ENCODE measurements around the gene B4GALNT3.
A peak's percentile ranks its signal among the peaks of the same experiment; 100 is the strongest.

B4GALNT3 gene

DNA sequence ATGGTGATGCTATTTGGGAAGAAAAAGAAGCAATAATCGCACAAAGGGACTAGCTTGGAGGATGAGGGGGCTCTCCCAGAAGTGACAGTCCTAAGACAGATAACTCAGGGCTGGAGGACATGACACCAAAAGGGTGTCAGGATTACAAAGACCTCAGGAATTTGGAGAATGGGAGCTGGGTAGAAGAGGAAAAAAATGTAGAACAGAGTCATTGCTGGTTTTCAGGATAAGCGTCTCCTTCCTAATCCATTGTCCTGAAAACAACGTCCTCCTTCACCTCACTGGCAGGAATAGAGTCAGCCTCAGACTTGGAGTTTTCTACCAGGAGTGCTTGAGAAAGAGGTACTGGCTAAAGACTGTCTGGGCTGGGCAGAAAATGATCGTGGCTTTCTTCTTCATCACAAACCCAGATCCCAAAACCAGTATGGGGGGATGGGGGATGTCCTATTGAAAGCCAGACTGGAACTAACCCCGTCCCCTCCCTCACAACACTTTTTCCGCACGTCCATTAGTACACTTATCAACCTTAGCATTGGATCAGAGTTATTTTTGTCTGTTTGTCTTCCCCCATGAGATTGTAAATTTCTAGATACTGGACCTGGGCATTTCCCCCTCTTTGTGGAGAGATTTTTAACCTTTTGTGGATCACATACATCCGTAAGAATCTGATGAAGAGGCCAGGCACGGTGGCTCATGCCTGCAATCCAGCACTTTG, 14.3 kb downstream of the B4GALNT3 start:
- Histone ChIP-seq H2AFZ (ENCODE audit: low read depth, low read length) (no peak overlapping the region), H3K9me3 (ENCODE audit: control insufficient read depth, low read length) (no peaks in the 10 kb centered on the region), H2BK12ac (ENCODE audit: low read length in 2 of 2) (no peak overlapping the region), H3K79me1 (replicated peaks; ENCODE audit: low read length, poor library complexity, severe bottlenecking) (no peaks in the 10 kb centered on the region), H3K27me3 (ENCODE audit: control insufficient read depth in 1 of 2, insufficient read depth in 1 of 2, low read length in 2 of 2) (peaks cover 10 to 73% of the 10 kb centered on the region in 2 experiments), H3K27ac (ENCODE audit: low read length, poor library complexity, severe bottlenecking) (no peak overlapping the region), H3K4me3 (ENCODE audit: insufficient read depth in 1 of 2, low read depth in 1 of 2, low read length in 2 of 2) (no peak overlapping the region), H4K8ac (ENCODE audit: low read length) (no peak overlapping the region), H4K91ac (ENCODE audit: low read length) (no peak overlapping the region), H2BK120ac (ENCODE audit: low read depth, low read length) (no peak overlapping the region), H2BK15ac (ENCODE audit: low read depth, poor library complexity, severe bottlenecking) (no peak overlapping the region), H3K14ac (ENCODE audit: low read length in 2 of 2) (no peak overlapping the region), H3K9ac (ENCODE audit: low read length) (no peak overlapping the region), H3K4ac (ENCODE audit: low read depth in 1 of 2, low read length in 2 of 2) (no peak overlapping the region), H3K23ac (ENCODE audit: low read length in 2 of 2) (no peak overlapping the region), H3K18ac (ENCODE audit: low read depth in 1 of 2, low read length in 2 of 2) (no peak overlapping the region), H3K4me2 (ENCODE audit: low read length, poor library complexity, severe bottlenecking) (no peak overlapping the region), H2BK5ac (ENCODE audit: low read depth, low read length, poor library complexity, severe bottlenecking) (no peak overlapping the region), H3K36me3 (ENCODE audit: control insufficient read depth in 1 of 2, insufficient read depth in 2 of 2, low read depth in 1 of 2, low read length in 2 of 2) (no peaks in the 10 kb centered on the region), H3K4me1 (ENCODE audit: control insufficient read depth, insufficient read depth, low read depth, low read length) (peaks cover 1% of the 10 kb centered on the region), H2AK5ac (ENCODE audit: low read length, severe bottlenecking) (no peak overlapping the region)
- no peak for DNase-seq
- 87% methylated on average over 4 of the region's 9 CpGs for WGBS

DNA sequence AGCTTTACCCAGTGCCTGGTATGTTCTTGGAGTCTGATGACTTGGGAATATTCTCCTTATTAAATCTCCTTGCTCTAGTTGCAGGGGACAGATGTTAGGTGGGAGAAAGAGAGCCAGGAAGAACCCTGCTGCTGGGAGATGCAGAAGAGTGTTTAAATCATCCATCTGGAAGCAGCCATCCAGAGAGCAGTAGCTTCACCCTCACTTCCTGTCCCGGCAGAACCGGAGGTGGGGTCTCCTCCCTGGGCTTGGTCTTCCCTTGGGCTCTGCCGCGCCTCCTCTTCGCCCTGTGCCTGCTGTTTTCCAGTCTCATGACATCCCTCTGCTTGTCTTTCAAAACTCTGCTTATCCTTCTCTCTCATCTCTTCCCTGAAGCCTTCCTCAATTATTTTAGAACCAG, 15.5 kb downstream of the B4GALNT3 start:
- Histone ChIP-seq H3K27ac (ENCODE audit: low read length, poor library complexity, severe bottlenecking) (no peak overlapping the region), H2BK5ac (ENCODE audit: low read depth, low read length, poor library complexity, severe bottlenecking) (no peak overlapping the region), H3K4me1 (ENCODE audit: control insufficient read depth, insufficient read depth, low read depth, low read length) (peaks cover 1% of the 10 kb centered on the region), H2AFZ (ENCODE audit: low read depth, low read length) (no peak overlapping the region), H3K36me3 (ENCODE audit: control insufficient read depth in 1 of 2, insufficient read depth in 2 of 2, low read depth in 1 of 2, low read length in 2 of 2) (no peaks in the 10 kb centered on the region), H4K91ac (ENCODE audit: low read length) (no peak overlapping the region), H2BK12ac (ENCODE audit: low read length in 2 of 2) (no peak overlapping the region), H3K9ac (ENCODE audit: low read length) (no peak overlapping the region), H2AK5ac (ENCODE audit: low read length, severe bottlenecking) (no peak overlapping the region), H3K27me3 (ENCODE audit: control insufficient read depth in 1 of 2, insufficient read depth in 1 of 2, low read length in 2 of 2) (peaks cover 10 to 66% of the 10 kb centered on the region in 2 experiments), H3K4ac (ENCODE audit: low read depth in 1 of 2, low read length in 2 of 2) (no peak overlapping the region), H3K18ac (ENCODE audit: low read depth in 1 of 2, low read length in 2 of 2) (no peak overlapping the region), H3K9me3 (ENCODE audit: control insufficient read depth, low read length) (no peaks in the 10 kb centered on the region), H3K4me3 (ENCODE audit: insufficient read depth in 1 of 2, low read depth in 1 of 2, low read length in 2 of 2) (no peak overlapping the region), H4K8ac (ENCODE audit: low read length) (no peak overlapping the region), H3K14ac (ENCODE audit: low read length in 2 of 2) (no peak overlapping the region), H2BK120ac (ENCODE audit: low read depth, low read length) (no peak overlapping the region), H2BK15ac (ENCODE audit: low read depth, poor library complexity, severe bottlenecking) (no peak overlapping the region), H3K79me1 (replicated peaks; ENCODE audit: low read length, poor library complexity, severe bottlenecking) (no peaks in the 10 kb centered on the region), H3K23ac (ENCODE audit: low read length in 2 of 2) (no peak overlapping the region), H3K4me2 (ENCODE audit: low read length, poor library complexity, severe bottlenecking) (no peak overlapping the region)
- WGBS, result 67% methylated on average over 5 of the region's 5 CpGs
- no peak for DNase-seq

DNA sequence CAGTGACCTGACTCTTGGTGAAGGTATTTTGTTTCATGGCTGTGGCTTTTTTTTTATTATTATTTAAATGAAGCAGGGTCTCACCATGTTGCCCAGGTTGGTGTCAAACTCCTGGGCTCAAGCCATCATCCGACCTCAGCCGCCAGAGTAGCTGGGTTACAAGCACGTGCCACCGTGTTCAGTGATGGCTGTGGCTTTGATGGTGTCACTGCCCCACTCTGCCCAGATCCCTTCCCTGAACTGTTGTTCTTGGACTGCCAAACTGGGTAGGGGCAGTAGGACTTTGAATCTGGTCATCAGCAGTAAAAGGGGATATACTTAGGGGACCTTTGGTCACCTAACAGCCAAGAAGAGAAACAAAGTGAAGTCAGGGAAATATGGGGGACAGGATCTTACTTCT, 19.4 kb downstream of the B4GALNT3 start:
- Histone ChIP-seq H4K91ac (ENCODE audit: low read length) (no peak overlapping the region), H4K8ac (ENCODE audit: low read length) (no peak overlapping the region), H3K9ac (ENCODE audit: low read length) (no peak overlapping the region), H3K14ac (ENCODE audit: low read length in 2 of 2) (no peak overlapping the region), H2BK120ac (ENCODE audit: low read depth, low read length) (no peak overlapping the region), H2AK5ac (ENCODE audit: low read length, severe bottlenecking) (no peak overlapping the region), H2BK12ac (ENCODE audit: low read length in 2 of 2) (no peak overlapping the region), H3K27me3 (ENCODE audit: control insufficient read depth in 1 of 2, insufficient read depth in 1 of 2, low read length in 2 of 2) (peaks cover 28 to 71% of the 10 kb centered on the region in 2 experiments), H3K36me3 (ENCODE audit: control insufficient read depth in 1 of 2, insufficient read depth in 2 of 2, low read depth in 1 of 2, low read length in 2 of 2) (no peaks in the 10 kb centered on the region), H3K9me3 (ENCODE audit: control insufficient read depth, low read length) (no peaks in the 10 kb centered on the region), H3K4me3 (ENCODE audit: insufficient read depth in 1 of 2, low read depth in 1 of 2, low read length in 2 of 2) (no peak overlapping the region), H3K27ac (ENCODE audit: low read length, poor library complexity, severe bottlenecking) (no peak overlapping the region), H3K4me1 (ENCODE audit: control insufficient read depth, insufficient read depth, low read depth, low read length) (peaks cover 11% of the 10 kb centered on the region), H2AFZ (ENCODE audit: low read depth, low read length) (no peak overlapping the region), H3K4me2 (ENCODE audit: low read length, poor library complexity, severe bottlenecking) (no peak overlapping the region), H2BK5ac (ENCODE audit: low read depth, low read length, poor library complexity, severe bottlenecking) (no peak overlapping the region), H3K18ac (ENCODE audit: low read depth in 1 of 2, low read length in 2 of 2) (no peak overlapping the region), H3K79me1 (replicated peaks; ENCODE audit: low read length, poor library complexity, severe bottlenecking) (no peaks in the 10 kb centered on the region), H3K4ac (ENCODE audit: low read depth in 1 of 2, low read length in 2 of 2) (no peak overlapping the region), H3K23ac (ENCODE audit: low read length in 2 of 2) (no peak overlapping the region), H2BK15ac (ENCODE audit: low read depth, poor library complexity, severe bottlenecking) (no peak overlapping the region)
- 93% methylated on average over 4 of the region's 4 CpGs for WGBS
- no peak for DNase-seq

DNA sequence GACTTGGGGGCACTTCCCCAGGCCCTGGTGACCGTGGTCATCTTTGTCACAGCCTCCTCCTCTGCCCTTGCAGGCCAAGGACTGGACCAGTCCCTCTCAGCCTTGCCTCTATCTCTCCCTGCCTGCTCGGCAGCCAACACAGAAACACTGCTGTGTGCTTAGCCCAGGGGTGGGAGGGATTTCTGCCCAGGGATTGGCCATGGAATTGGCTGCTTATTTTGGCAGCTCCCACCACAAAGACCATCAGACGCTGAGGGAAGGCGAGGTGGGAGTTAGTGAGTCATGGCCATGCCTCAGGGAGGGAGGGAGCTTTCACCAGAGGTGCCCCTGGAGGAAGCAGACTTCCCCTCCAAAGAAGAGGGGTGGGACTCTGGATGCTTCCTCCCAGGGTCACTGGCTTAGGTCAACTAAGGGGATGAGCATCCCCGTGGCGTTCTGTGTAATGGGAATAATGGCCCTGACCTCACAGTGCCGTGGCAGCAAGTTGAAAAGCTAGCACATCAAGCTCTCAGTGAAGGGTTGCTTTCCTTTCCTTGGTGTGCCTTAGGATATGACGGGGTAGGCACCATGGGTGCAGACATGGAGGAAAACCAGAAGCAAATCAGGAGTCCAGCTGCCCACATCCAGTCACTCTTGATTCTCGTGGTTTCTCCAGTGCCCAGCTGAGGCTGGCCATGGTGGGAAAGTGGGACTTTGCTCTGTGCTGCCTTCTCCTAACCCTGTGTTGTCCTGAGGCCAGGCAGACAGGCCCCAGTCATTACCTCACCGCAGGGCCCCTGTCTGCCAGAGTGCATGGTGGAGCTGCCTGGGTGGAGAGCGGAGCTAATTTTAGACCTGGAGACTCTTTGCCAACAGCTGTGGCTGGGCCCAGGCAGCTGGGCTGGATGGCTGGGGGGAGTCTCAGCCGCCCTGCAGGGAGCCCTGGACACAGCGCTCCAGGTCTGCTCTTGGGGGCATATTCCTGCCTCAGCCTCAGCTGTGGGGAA, 21.4 kb downstream of the B4GALNT3 start:
- 66% methylated on average over 11 of the region's 13 CpGs for WGBS
- Histone ChIP-seq H3K18ac (ENCODE audit: low read depth in 1 of 2, low read length in 2 of 2) (no peak overlapping the region), H3K14ac (ENCODE audit: low read length in 2 of 2) (peak overlapping the region in 1 of 2 experiments; percentile 62), H2BK120ac (ENCODE audit: low read depth, low read length) (no peak overlapping the region), H3K27ac (ENCODE audit: low read length, poor library complexity, severe bottlenecking) (no peak overlapping the region), H3K4me3 (ENCODE audit: insufficient read depth in 1 of 2, low read depth in 1 of 2, low read length in 2 of 2) (no peak overlapping the region), H4K8ac (ENCODE audit: low read length) (no peak overlapping the region), H2BK12ac (ENCODE audit: low read length in 2 of 2) (peak overlapping the region in 1 of 2 experiments; percentile 56), H3K9ac (ENCODE audit: low read length) (no peak overlapping the region), H3K4ac (ENCODE audit: low read depth in 1 of 2, low read length in 2 of 2) (no peak overlapping the region), H2AK5ac (ENCODE audit: low read length, severe bottlenecking) (no peak overlapping the region), H3K36me3 (ENCODE audit: control insufficient read depth in 1 of 2, insufficient read depth in 2 of 2, low read depth in 1 of 2, low read length in 2 of 2) (no peaks in the 10 kb centered on the region), H2BK15ac (ENCODE audit: low read depth, poor library complexity, severe bottlenecking) (no peak overlapping the region), H3K9me3 (ENCODE audit: control insufficient read depth, low read length) (no peaks in the 10 kb centered on the region), H4K91ac (ENCODE audit: low read length) (no peak overlapping the region), H3K4me1 (ENCODE audit: control insufficient read depth, insufficient read depth, low read depth, low read length) (peaks cover 9% of the 10 kb centered on the region), H2BK5ac (ENCODE audit: low read depth, low read length, poor library complexity, severe bottlenecking) (no peak overlapping the region), H3K27me3 (ENCODE audit: control insufficient read depth in 1 of 2, insufficient read depth in 1 of 2, low read length in 2 of 2) (peaks cover 28 to 69% of the 10 kb centered on the region in 2 experiments), H3K79me1 (replicated peaks; ENCODE audit: low read length, poor library complexity, severe bottlenecking) (no peaks in the 10 kb centered on the region), H2AFZ (ENCODE audit: low read depth, low read length) (no peak overlapping the region), H3K23ac (ENCODE audit: low read length in 2 of 2) (no peak overlapping the region), H3K4me2 (ENCODE audit: low read length, poor library complexity, severe bottlenecking) (no peak overlapping the region)
- DNase-seq, result peak; percentile 71

Data from mesenchymal stem cell (in vitro differentiated cells and primary cell).